Daoy (cell line): ENCODE measurements around the gene TMEM119. TPM values are rescaled to one million over a fixed set of nuclear protein-coding genes. Genes with fewer than 3 reads are reported as not detected.
"Not testable (repeated sequence)": the region's sequence is repeated elsewhere in the genome, so short reads cannot be mapped to it uniquely, and the experiment has no call there.

Source experiments
- DNase-seq: peaks from one replicate; pipeline ENCODE4 v3.0.0-alpha.2; 2015; ENCODE audit warnings: low read depth
- total RNA-seq: library from RNA; depleted of rRNA; stranded (reverse); fragments of >200 nt; shearing (Covaris generic); gene quantifications from 2 replicates; pipeline ENCODE4 v1.2.3, GENCODE V29; 2014

TMEM119 gene
- total RNA-seq, 1 experiment from 2014 or later = 1.1 TPM

GRCh38 chr12:108602976-108603704, 5.3 kb upstream of the TMEM119 start:
- no peak for DNase-seq

GRCh38 chr12:108602209-108602705, 4.4 kb upstream of the TMEM119 start:
- DNase-seq = no peak

GRCh38 chr12:108600702-108601007, 2.8 kb upstream of the TMEM119 start:
- DNase-seq = no peak

- DNase-seq = no peak
Measured at GRCh38 chr12:108599948-108600701, 2.2 kb upstream of the TMEM119 start.

- DNase-seq = no peak
Measured at GRCh38 chr12:108599541-108599940, 1.7 kb upstream of the TMEM119 start.

- DNase-seq = no peak
Measured at GRCh38 chr12:108598553-108599250, 818 bp upstream of the TMEM119 start.

GRCh38 chr12:108596854-108597558, 878 bp downstream of the TMEM119 start:
- DNase-seq = no peak

- no peak for DNase-seq
Measured at GRCh38 chr12:108595711-108596647, 1.9 kb downstream of the TMEM119 start.

- no peak for DNase-seq
Measured at GRCh38 chr12:108594960-108595710, 2.7 kb downstream of the TMEM119 start.

- no peak for DNase-seq
Measured at GRCh38 chr12:108594323-108594903, 3.5 kb downstream of the TMEM119 start.

GRCh38 chr12:108592033-108592909, 5.6 kb downstream of the TMEM119 start:
- no peak for DNase-seq

- DNase-seq = no peak
Measured at GRCh38 chr12:108591267-108591980, 6.5 kb downstream of the TMEM119 start.

GRCh38 chr12:108590463-108590862, 7.4 kb downstream of the TMEM119 start:
- DNase-seq = not testable (repeated sequence)

- no peak for DNase-seq
Measured at GRCh38 chr12:108589840-108590229, 8.0 kb downstream of the TMEM119 start.

- DNase-seq = no peak
Measured at GRCh38 chr12:108589028-108589839, 8.7 kb downstream of the TMEM119 start.

- no peak for DNase-seq
Measured at GRCh38 chr12:108587826-108588225, 10.1 kb downstream of the TMEM119 start.

GRCh38 chr12:108586306-108586705, 11.6 kb downstream of the TMEM119 start:
- DNase-seq = no peak
